ENCODE data around the gene ZFYVE21.
"Not testable (repeated sequence)": the region's sequence is repeated elsewhere in the genome, so short reads cannot be mapped to it uniquely, and the experiment has no call there.

The ZFYVE21 gene

GRCh38 chr14:103691655-103692054 is 24.0 kb upstream of the ZFYVE21 start:
- not testable (repeated sequence) for DNase-seq (ENCODE audit: low read depth in 4 of 4, low spot score in 1 of 4)

GRCh38 chr14:103692159-103692558 is 23.5 kb upstream of the ZFYVE21 start:
- no peak for DNase-seq (ENCODE audit: low read depth in 4 of 4, low spot score in 1 of 4)

GRCh38 chr14:103692871-103693270 is 22.7 kb upstream of the ZFYVE21 start:
- DNase-seq (ENCODE audit: low read depth in 4 of 4, low spot score in 1 of 4) = no peak

GRCh38 chr14:103693515-103693914 is 22.1 kb upstream of the ZFYVE21 start:
- no peak for DNase-seq (ENCODE audit: low read depth in 4 of 4, low spot score in 1 of 4)

- no peak for DNase-seq (ENCODE audit: low read depth in 4 of 4, low spot score in 1 of 4)
Measured at GRCh38 chr14:103694572-103695026, 21.0 kb upstream of the ZFYVE21 start.

GRCh38 chr14:103695296-103696069 is 20.1 kb upstream of the ZFYVE21 start:
- no peak for DNase-seq (ENCODE audit: low read depth in 4 of 4, low spot score in 1 of 4)

GRCh38 chr14:103696070-103696402 is 19.6 kb upstream of the ZFYVE21 start:
- DNase-seq (ENCODE audit: low read depth in 4 of 4, low spot score in 1 of 4) = no peak

- no peak for DNase-seq (ENCODE audit: low read depth in 4 of 4, low spot score in 1 of 4)
Measured at GRCh38 chr14:103696466-103697071, 19.0 kb upstream of the ZFYVE21 start.

- no peak for DNase-seq (ENCODE audit: low read depth in 4 of 4, low spot score in 1 of 4)
Measured at GRCh38 chr14:103697206-103697602, 18.4 kb upstream of the ZFYVE21 start.

GRCh38 chr14:103697603-103698379 is 17.8 kb upstream of the ZFYVE21 start:
- no peak for DNase-seq (ENCODE audit: low read depth in 4 of 4, low spot score in 1 of 4)

GRCh38 chr14:103698380-103699260 is 17.0 kb upstream of the ZFYVE21 start:
- DNase-seq (ENCODE audit: low read depth in 4 of 4, low spot score in 1 of 4) = no peak

- no peak for DNase-seq (ENCODE audit: low read depth in 4 of 4, low spot score in 1 of 4)
Measured at GRCh38 chr14:103699261-103699661, 16.3 kb upstream of the ZFYVE21 start.

GRCh38 chr14:103699901-103700752 is 15.5 kb upstream of the ZFYVE21 start:
- DNase-seq (ENCODE audit: low read depth in 4 of 4, low spot score in 1 of 4) = no peak

GRCh38 chr14:103700753-103701490 is 14.7 kb upstream of the ZFYVE21 start:
- no peak for DNase-seq (ENCODE audit: low read depth in 4 of 4, low spot score in 1 of 4)

- no peak for DNase-seq (ENCODE audit: low read depth in 4 of 4, low spot score in 1 of 4)
Measured at GRCh38 chr14:103702095-103702494, 13.5 kb upstream of the ZFYVE21 start.

- DNase-seq (ENCODE audit: low read depth in 4 of 4, low spot score in 1 of 4) = no peak
Measured at GRCh38 chr14:103702497-103703432, 12.8 kb upstream of the ZFYVE21 start.

- DNase-seq (ENCODE audit: low read depth in 4 of 4, low spot score in 1 of 4) = no peak
Measured at GRCh38 chr14:103703433-103704385, 11.9 kb upstream of the ZFYVE21 start.

All from stimulated activated CD4-positive, alpha-beta T cell treated with anti-CD3 and anti-CD28 coated beads, Interleukin-1b, Interleukin-23, amount 100 ng/mL, for 24 hours (primary cell).